DND-41 (cell line): ENCODE measurements around the gene INTS6.

ENCODE experiments used
- ATAC-seq: fragments of 200-7000 bp; cut with Tn5 transposase; 3 replicates; pipeline ENCODE4 v1.9.1; 2021; ENCODE audit warnings: low read depth; ENCODE audit not compliant: insufficient read depth
- DNase-seq: peaks from one replicate; pipeline ENCODE4 v3.0.0-alpha.2; 2020
- H2AFZ ChIP-seq: 2 replicates; pipeline ENCODE4 v1.6.0; 2012; ENCODE audit warnings: low read depth, low read length
- H3K27ac ChIP-seq: 2 replicates; pipeline ENCODE4 v1.5.1; 2012; ENCODE audit warnings: low read length, inconsistent platforms
- H3K27me3 ChIP-seq: fragments of 200-600 bp; sonication (generic); 2 replicates; pipeline ENCODE4 v1.6.0; 2012; ENCODE audit warnings: low read length, mild to moderate bottlenecking, inconsistent platforms; ENCODE audit not compliant: insufficient read depth, poor library complexity
- H3K36me3 ChIP-seq: 2 replicates; pipeline ENCODE4 v1.5.1; 2012; ENCODE audit warnings: low read length, inconsistent platforms; ENCODE audit not compliant: insufficient read depth
- H3K4me1 ChIP-seq: 2 replicates; pipeline ENCODE4 v1.5.1; 2012; ENCODE audit warnings: mild to moderate bottlenecking, low read length; ENCODE audit not compliant: insufficient read depth
- H3K4me2 ChIP-seq: 2 replicates; pipeline ENCODE4 v1.6.0; 2012; ENCODE audit warnings: mild to moderate bottlenecking, moderate library complexity, low read length, inconsistent platforms; ENCODE audit not compliant: insufficient read depth
- H3K4me3 ChIP-seq, 2 experiments: fragments of 200-600 bp in 1 of 2; shearing (Covaris generic) in 1 of 2; 2 replicates each; pipeline ENCODE4 v1.5.1; 2012 to 2016; ENCODE audit warnings: inconsistent platforms in 2 of 2, low read length in 2 of 2, mild to moderate bottlenecking in 2 of 2, low read depth in 1 of 2, moderate library complexity in 1 of 2
- H3K79me2 ChIP-seq: 2 replicates; pipeline ENCODE4 v1.6.0; 2012; ENCODE audit warnings: low read length, inconsistent platforms; ENCODE audit not compliant: insufficient read depth
- H3K9ac ChIP-seq: 2 replicates; pipeline ENCODE4 v1.6.0; 2012; ENCODE audit warnings: low read depth, mild to moderate bottlenecking, inconsistent platforms, low read length, moderate library complexity
- H3K9me3 ChIP-seq: 2 replicates; pipeline ENCODE4 v1.5.1; 2012; ENCODE audit warnings: low read length, moderate library complexity, mild to moderate bottlenecking, inconsistent platforms; ENCODE audit not compliant: insufficient read depth, severe bottlenecking
- H4K20me1 ChIP-seq: 2 replicates; pipeline ENCODE4 v1.6.0; 2012; ENCODE audit warnings: low read length; ENCODE audit not compliant: insufficient read depth
- CTCF ChIP-seq: IDR thresholded peaks from 2 replicates; pipeline ENCODE4 v1.5.1; 2012; ENCODE audit warnings: borderline replicate concordance, low read length, moderate library complexity, mild to moderate bottlenecking; ENCODE audit not compliant: poor library complexity, severe bottlenecking; ENCODE audit errors: extremely low read depth
- EZH2 ChIP-seq: IDR thresholded peaks from 3 replicates; pipeline ENCODE4 v1.6.1; 2012; ENCODE audit warnings: borderline replicate concordance, low read depth, mild to moderate bottlenecking, moderate library complexity, low read length, inconsistent platforms; ENCODE audit not compliant: severe bottlenecking

Gene INTS6

DNA sequence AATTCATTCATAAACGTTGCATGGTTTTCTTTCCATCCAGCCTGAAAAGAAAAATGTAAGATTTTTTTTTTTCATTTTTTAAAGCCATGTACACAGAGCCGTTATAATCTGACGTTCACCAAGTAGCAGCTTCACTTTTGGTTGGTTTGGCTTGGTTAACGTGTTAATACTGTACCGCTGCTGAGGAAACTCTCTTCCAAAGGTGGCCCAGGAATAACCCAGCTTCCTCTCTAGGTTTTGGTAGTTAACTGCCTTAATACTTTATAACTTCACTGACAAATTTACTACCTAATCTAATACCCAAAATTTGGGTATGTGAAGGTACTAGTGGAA lies 1.7 kb downstream of the INTS6 start:
- Histone ChIP-seq H3K4me1 (peaks cover 24% of the 10 kb centered on the region), H3K36me3 (peaks cover 49% of the 10 kb centered on the region), H2AFZ (peak overlapping the region; percentile 84), H3K27me3 (no peaks in the 10 kb centered on the region), H3K9ac (peak overlapping the region; percentile 92), H4K20me1 (no peaks in the 10 kb centered on the region), H3K79me2 (peaks cover 27% of the 10 kb centered on the region), H3K4me2 (peak overlapping the region; percentile 64), H3K4me3 (peak overlapping the region; percentile 30 to 90; a peak in 3 of 4 replicates), H3K9me3 (peaks cover 15% of the 10 kb centered on the region), H3K27ac (peak overlapping the region; percentile 97)
- ATAC-seq, result no peak
- no peak for DNase-seq
- no peak for TF ChIP-seq EZH2
- no peak for TF ChIP-seq CTCF

- Histone ChIP-seq H3K4me1 (peaks cover 17% of the 10 kb centered on the region), H4K20me1 (no peaks in the 10 kb centered on the region), H3K9me3 (no peaks in the 10 kb centered on the region), H3K27ac (no peak overlapping the region), H3K27me3 (no peaks in the 10 kb centered on the region), H3K9ac (no peak overlapping the region), H3K4me3 (no peak overlapping the region), H2AFZ (no peak overlapping the region), H3K36me3 (peaks cover 30% of the 10 kb centered on the region), H3K79me2 (peaks cover 25% of the 10 kb centered on the region), H3K4me2 (no peak overlapping the region)
- ATAC-seq, result no peak
- TF ChIP-seq EZH2, result no peak
- no peak for TF ChIP-seq CTCF
- no peak for DNase-seq
Observed at GRCh38 chr13:51449018-51449417, 3.8 kb downstream of the INTS6 start.

DNA sequence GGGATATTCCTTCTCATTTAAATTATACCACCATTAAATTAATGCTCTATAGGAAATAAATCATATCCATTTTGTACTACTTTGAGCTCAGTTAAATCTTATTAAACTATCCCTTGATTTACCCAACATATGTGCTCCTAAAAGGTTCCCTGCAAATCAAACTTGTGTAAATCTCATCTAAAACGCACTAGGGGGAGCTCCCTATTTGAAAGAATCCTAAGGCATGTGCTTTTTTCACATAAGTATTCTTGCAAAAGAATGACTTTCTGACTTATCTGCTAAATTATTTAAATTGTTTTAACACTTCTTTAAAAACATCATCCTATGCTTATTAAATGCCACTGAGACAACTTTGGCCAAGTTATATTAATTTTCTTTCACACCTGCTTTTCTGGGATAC lies 7.9 kb downstream of the INTS6 start:
- peaks cover 21% of the 10 kb centered on the region for H3K36me3 ChIP-seq
- TF ChIP-seq EZH2 (no peak), CTCF (peak; percentile 46)
- H3K4me3 ChIP-seq, result no peak overlapping the region
- H3K9me3 ChIP-seq, result no peaks in the 10 kb centered on the region
- no peak overlapping the region for H3K27ac ChIP-seq
- H3K27me3 ChIP-seq, result no peaks in the 10 kb centered on the region
- no peak overlapping the region for H3K4me2 ChIP-seq
- H3K79me2 ChIP-seq, result no peaks in the 10 kb centered on the region
- no peak for DNase-seq
- H4K20me1 ChIP-seq, result no peaks in the 10 kb centered on the region
- H3K4me1 ChIP-seq, result peaks cover under 1% of the 10 kb centered on the region; the same call in 1 of the 2 replicates
- H2AFZ ChIP-seq, result no peak overlapping the region
- no peak for ATAC-seq
- H3K9ac ChIP-seq, result no peak overlapping the region

GRCh38 chr13:51440381-51440780 lies 12.5 kb downstream of the INTS6 start:
- Histone ChIP-seq H3K4me3 (no peak overlapping the region), H3K4me2 (no peak overlapping the region), H3K27me3 (no peaks in the 10 kb centered on the region), H3K27ac (no peak overlapping the region), H4K20me1 (no peaks in the 10 kb centered on the region), H3K9ac (no peak overlapping the region), H3K79me2 (no peaks in the 10 kb centered on the region), H3K9me3 (no peaks in the 10 kb centered on the region), H2AFZ (no peak overlapping the region), H3K4me1 (no peaks in the 10 kb centered on the region), H3K36me3 (no peaks in the 10 kb centered on the region; the same call in 1 of the 2 replicates)
- TF ChIP-seq CTCF, result no peak
- no peak for TF ChIP-seq EZH2
- ATAC-seq (peak; percentile 34; the same call in 2 of the 3 replicates), DNase-seq (no peak)
